Gastroesophageal sphincter (tissue), 4 donors: Measurements from ENCODE around the gene SH2D7. TPM values are rescaled to one million over a fixed set of nuclear protein-coding genes. Genes with fewer than 3 reads are reported as not detected.

ENCODE experiments used
- ATAC-seq: fragments of 150-250 bp; one replicate; pipeline ENCODE4 v1.9.1; 2016; ENCODE audit warnings: mild to moderate bottlenecking, moderate library complexity
- H3K27ac ChIP-seq, 4 donors: fragments of 200-600 bp; sonication (generic) in 3 of 4; 1 replicate in 3 of 4; 2 replicates in 1 of 4; pipeline ENCODE4 v1.5.1; 2016 to 2019
- H3K27me3 ChIP-seq: fragments of 200-600 bp; sonication (generic); one replicate; pipeline ENCODE4 v1.5.1; 2019
- H3K36me3 ChIP-seq, 2 donors: fragments of 200-600 bp; sonication (generic); one replicate each; pipeline ENCODE4 v1.5.1; 2019; ENCODE audit warnings: control low read depth in 1 of 2
- H3K4me1 ChIP-seq, 3 donors: fragments of 200-600 bp; sonication (generic); 1 replicate in 2 of 3; 2 replicates in 1 of 3; pipeline ENCODE4 v1.5.1; 2016 to 2019; ENCODE audit warnings: control low read depth in 2 of 3
- H3K4me3 ChIP-seq, 2 donors: fragments of 200-600 bp; sonication (generic); one replicate each; pipeline ENCODE4 v1.5.1; 2019; ENCODE audit warnings: mild to moderate bottlenecking in 1 of 2, moderate library complexity in 1 of 2
- H3K9me3 ChIP-seq, 3 donors: fragments of 200-600 bp; sonication (generic); one replicate each; pipeline ENCODE4 v1.5.1; 2017 to 2019; ENCODE audit warnings: control low read depth in 2 of 3
- CTCF ChIP-seq, 4 experiments: fragments of 200-600 bp in 2 of 4; fragments of 450-650 bp in 2 of 4; sonication (generic) in 1 of 4; IDR thresholded peaks; one replicate each; pipeline ENCODE4 v1.5.1; 2017 to 2019; ENCODE audit warnings: antibody characterized with exemption in 4 of 4, mild to moderate bottlenecking in 2 of 4, moderate library complexity in 2 of 4
- EP300 ChIP-seq: sonication (generic); formaldehyde crosslinking; IDR thresholded peaks from one replicate; pipeline ENCODE4 v1.6.1; 2017; ENCODE audit warnings: antibody characterized with exemption, mild to moderate bottlenecking
- POLR2A ChIP-seq, 2 donors: fragments of 450-650 bp; IDR thresholded peaks; one replicate each; pipeline ENCODE4 v1.6.1; 2017; ENCODE audit warnings: antibody characterized with exemption in 2 of 2, mild to moderate bottlenecking in 2 of 2, moderate library complexity in 1 of 2
- POLR2AphosphoS5 ChIP-seq: sonication (generic); formaldehyde crosslinking; IDR thresholded peaks from one replicate; pipeline ENCODE4 v1.6.1; 2017; ENCODE audit warnings: antibody characterized with exemption
- WGBS, 2 donors: methylation state at CpG; one replicate each; pipeline ENCODE4 v1.1.5; 2018; ENCODE audit warnings: low coverage in 1 of 2; 5-methylcytosine and 5-hydroxymethylcytosine counted together
- total RNA-seq, 4 donors: library from RNA; depleted of rRNA; stranded (reverse); fragments of >200 nt; gene quantifications; one replicate each; pipeline ENCODE4 v1.1.0, GENCODE V29; 2016

SH2D7 gene
- total RNA-seq, 4 donors from 2014 or later = not detected

- no peak for TF ChIP-seq POLR2A (IDR thresholded peaks at IDR 0.05)
- ATAC-seq = no peak
- WGBS, 2 donors = 40 to 94% methylated on average over 1 to 2 of the region's 8 CpGs
- Histone ChIP-seq H3K4me3 (no peak overlapping the region), H3K27ac (no peak overlapping the region), H3K9me3 (no peaks in the 10 kb centered on the region), H3K36me3 (no peaks in the 10 kb centered on the region), H3K27me3 (no peaks in the 10 kb centered on the region), H3K4me1 (peaks cover 0 to 4% (median 0%) of the 10 kb centered on the region in 3 donors)
Measured at GRCh38 chr15:78107471-78107870, 15.1 kb downstream of the SH2D7 start.

- H3K9me3 ChIP-seq = no peaks in the 10 kb centered on the region
- WGBS, 2 donors = 63% methylated on average over 2 of the region's 11 CpGs
- H3K4me1 ChIP-seq = peaks cover 0 to 4% (median 0%) of the 10 kb centered on the region in 3 donors
- TF ChIP-seq CTCF (IDR thresholded peaks at IDR 0.05) (peak in 3 of 4 experiments; percentile 95 to 97 (median 97)), EP300 (no peak)
- no peaks in the 10 kb centered on the region for H3K27me3 ChIP-seq
- H3K4me3 ChIP-seq = no peak overlapping the region
- H3K27ac ChIP-seq = no peak overlapping the region
- no peaks in the 10 kb centered on the region for H3K36me3 ChIP-seq
- peak; percentile 83 for ATAC-seq
Measured at GRCh38 chr15:78108300-78109084, 16.1 kb downstream of the SH2D7 start.

GRCh38 chr15:78109156-78109555 lies 16.8 kb downstream of the SH2D7 start:
- no peak overlapping the region for H3K27ac ChIP-seq
- H3K4me3 ChIP-seq = no peak overlapping the region
- no peak for ATAC-seq
- WGBS, 2 donors = 100% methylated on average over 2 of the region's 12 CpGs; no CpG with 5 or more reads in 1 of the 2 donors
- TF ChIP-seq CTCF (IDR thresholded peaks at IDR 0.05) = no peak
- no peak for TF ChIP-seq EP300
- TF ChIP-seq POLR2A (IDR thresholded peaks at IDR 0.05) = no peak
- TF ChIP-seq POLR2AphosphoS5 = no peak
- H3K9me3 ChIP-seq = no peaks in the 10 kb centered on the region
- peaks cover 0 to 4% (median 0%) of the 10 kb centered on the region in 3 donors for H3K4me1 ChIP-seq
- no peaks in the 10 kb centered on the region for H3K27me3 ChIP-seq
- no peaks in the 10 kb centered on the region for H3K36me3 ChIP-seq

- Histone ChIP-seq H3K36me3 (no peaks in the 10 kb centered on the region), H3K27me3 (no peaks in the 10 kb centered on the region), H3K4me1 (peaks cover 0 to 4% (median 0%) of the 10 kb centered on the region in 3 donors), H3K4me3 (no peak overlapping the region), H3K27ac (no peak overlapping the region), H3K9me3 (no peaks in the 10 kb centered on the region)
- ATAC-seq = no peak
- TF ChIP-seq POLR2AphosphoS5 = no peak
- TF ChIP-seq EP300 = no peak
- no peak for TF ChIP-seq CTCF (IDR thresholded peaks at IDR 0.05)
- TF ChIP-seq POLR2A (IDR thresholded peaks at IDR 0.05) = no peak
- no CpG with 5 or more reads among the region's 6 CpGs for WGBS, 2 donors
Measured at GRCh38 chr15:78110096-78110495, 17.7 kb downstream of the SH2D7 start.

- Histone ChIP-seq H3K4me3 (no peak overlapping the region), H3K9me3 (no peaks in the 10 kb centered on the region), H3K27me3 (no peaks in the 10 kb centered on the region), H3K27ac (no peak overlapping the region), H3K36me3 (no peaks in the 10 kb centered on the region), H3K4me1 (peaks cover 0 to 4% (median 0%) of the 10 kb centered on the region in 3 donors)
- ATAC-seq = no peak
- WGBS, 2 donors = 85% methylated on average over 5 of the region's 10 CpGs; no CpG with 5 or more reads in 1 of the 2 donors
- TF ChIP-seq POLR2AphosphoS5 (no peak), EP300 (no peak), CTCF (IDR thresholded peaks at IDR 0.05) (no peak), POLR2A (IDR thresholded peaks at IDR 0.05) (no peak)
Measured at GRCh38 chr15:78110916-78111475, 18.6 kb downstream of the SH2D7 start.
